SK-N-MC (cell line): ENCODE measurements around the gene ZNF771.

Source experiments
- EZH2 ChIP-seq: fragments of 200-600 bp; sonication (generic); IDR thresholded peaks from one replicate; pipeline ENCODE4 v1.6.1; 2017; ENCODE audit warnings: antibody characterized with exemption
- FOXP2 ChIP-seq: optimal IDR thresholded peaks from 2 replicates; pipeline ENCODE3; 2011; ENCODE audit warnings: mild to moderate bottlenecking, moderate library complexity; ENCODE audit not compliant: insufficient read depth; ENCODE audit errors: extremely low read length, control extremely low read depth
- POLR2AphosphoS5 ChIP-seq: IDR thresholded peaks from 2 replicates; pipeline ENCODE4 v1.6.1; 2012; ENCODE audit warnings: mild to moderate bottlenecking, low read depth, low read length, borderline replicate concordance

- TF ChIP-seq POLR2AphosphoS5 = no peak
- no peak for TF ChIP-seq EZH2
- TF ChIP-seq FOXP2 = no peak
Observed at GRCh38 chr16:30376461-30376902, 30.9 kb upstream of the ZNF771 start.
